ENCODE data around the gene NUDT21.
"Not testable (repeated sequence)": the region's sequence is repeated elsewhere in the genome, so short reads cannot be mapped to it uniquely, and the experiment has no call there.

Gene NUDT21

DNA sequence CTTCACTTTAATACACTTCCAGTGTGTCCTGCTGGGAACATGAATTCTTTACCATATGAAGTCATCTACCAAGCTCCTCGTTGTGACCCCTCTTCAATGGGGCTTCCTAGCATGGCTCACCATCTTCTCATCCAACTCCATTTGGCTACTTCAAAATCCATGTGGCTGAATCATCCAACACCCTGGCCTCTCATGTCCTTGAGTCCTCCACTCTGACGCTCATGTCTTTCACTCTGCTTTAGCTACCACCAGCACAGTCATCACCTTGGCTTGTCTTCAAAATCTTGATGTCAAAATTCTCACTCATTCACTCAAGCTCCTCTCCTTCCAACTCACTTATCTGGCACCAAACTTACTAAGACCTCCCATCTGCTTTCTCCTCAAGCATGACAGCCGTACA, 61.6 kb downstream of the NUDT21 start:
- Histone ChIP-seq H3K9me3 (ENCODE audit: control insufficient read depth, insufficient read depth, low read length) (peaks cover 4% of the 10 kb centered on the region), H3K4me1 (ENCODE audit: insufficient read depth, low read length) (no peaks in the 10 kb centered on the region), H3K9ac (ENCODE audit: low read depth, low read length) (no peak overlapping the region), H3K36me3 (ENCODE audit: insufficient read depth, low read length) (peaks cover 8% of the 10 kb centered on the region)

GRCh38 chr16:56388209-56388608, 62.9 kb downstream of the NUDT21 start:
- H3K36me3 ChIP-seq (ENCODE audit: insufficient read depth, low read length) = peaks cover 8% of the 10 kb centered on the region

DNA sequence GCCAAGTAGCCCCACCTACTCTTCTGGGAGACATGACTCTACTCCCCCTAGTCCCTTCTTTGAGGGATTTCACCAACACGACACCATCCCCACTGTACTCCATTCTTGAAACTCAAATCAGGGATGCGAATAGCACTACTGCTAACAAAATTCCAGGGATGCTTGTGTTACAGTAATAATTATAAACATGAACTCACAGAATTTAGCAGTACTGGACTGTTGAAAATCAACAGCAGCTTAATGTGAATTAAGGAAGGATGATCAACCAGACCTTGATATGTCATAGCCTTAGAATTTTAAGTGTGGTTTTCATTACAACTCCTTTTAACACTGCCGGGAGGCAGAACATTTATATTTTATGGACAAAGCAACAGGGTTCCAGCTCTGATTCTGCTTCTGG, 63.7 kb downstream of the NUDT21 start:
- Histone ChIP-seq H3K36me3 (ENCODE audit: insufficient read depth, low read length) (peaks cover 8% of the 10 kb centered on the region), H3K4me1 (ENCODE audit: insufficient read depth, low read length) (no peaks in the 10 kb centered on the region)

More at GRCh38 chr16:56388209-56388608, 62.9 kb downstream of the NUDT21 start:
- Histone ChIP-seq H3K4me1 (ENCODE audit: insufficient read depth, low read length) (no peaks in the 10 kb centered on the region), H3K9ac (ENCODE audit: low read depth, low read length) (no peak overlapping the region), H3K9me3 (ENCODE audit: control insufficient read depth, insufficient read depth, low read length) (peaks cover 4% of the 10 kb centered on the region)

DNA sequence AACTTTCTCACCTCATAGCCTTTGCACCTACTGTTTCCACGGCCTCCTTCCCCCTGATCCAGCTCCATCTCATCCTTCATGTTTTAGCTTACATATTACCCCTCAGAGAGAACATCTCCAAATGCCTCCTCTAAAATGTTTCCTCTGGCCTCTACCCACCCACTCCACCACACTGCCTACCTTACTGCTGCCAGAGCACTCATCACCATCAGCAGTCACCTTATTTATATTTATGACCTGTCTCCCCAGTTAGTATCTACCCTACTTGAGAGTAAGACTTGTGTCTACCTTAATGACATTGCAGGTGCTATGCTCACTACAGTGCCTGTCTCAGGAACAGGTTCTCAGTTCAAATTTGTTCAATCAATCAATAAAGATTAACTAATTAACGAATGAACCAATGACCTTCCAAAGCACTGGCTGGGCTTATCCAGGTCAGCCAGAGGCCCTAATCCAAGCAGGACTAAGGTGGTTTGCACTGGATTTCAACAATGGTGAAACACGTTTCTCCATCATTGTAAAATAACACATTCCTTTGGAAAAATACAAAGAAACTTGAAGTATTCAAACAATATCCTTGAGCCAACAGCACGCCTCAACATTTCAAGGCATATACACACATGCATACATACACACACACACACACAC, 66.9 kb downstream of the NUDT21 start:
- Histone ChIP-seq H3K9ac (ENCODE audit: low read depth, low read length) (no peak overlapping the region), H3K9me3 (ENCODE audit: control insufficient read depth, insufficient read depth, low read length) (peaks cover 9% of the 10 kb centered on the region), H3K36me3 (ENCODE audit: insufficient read depth, low read length) (peaks cover 10% of the 10 kb centered on the region), H3K4me1 (ENCODE audit: insufficient read depth, low read length) (no peaks in the 10 kb centered on the region)

More for the DNA sequence above, 63.7 kb downstream of the NUDT21 start:
- H3K9ac ChIP-seq (ENCODE audit: low read depth, low read length) = no peak overlapping the region
- peaks cover 4% of the 10 kb centered on the region for H3K9me3 ChIP-seq (ENCODE audit: control insufficient read depth, insufficient read depth, low read length)

DNA sequence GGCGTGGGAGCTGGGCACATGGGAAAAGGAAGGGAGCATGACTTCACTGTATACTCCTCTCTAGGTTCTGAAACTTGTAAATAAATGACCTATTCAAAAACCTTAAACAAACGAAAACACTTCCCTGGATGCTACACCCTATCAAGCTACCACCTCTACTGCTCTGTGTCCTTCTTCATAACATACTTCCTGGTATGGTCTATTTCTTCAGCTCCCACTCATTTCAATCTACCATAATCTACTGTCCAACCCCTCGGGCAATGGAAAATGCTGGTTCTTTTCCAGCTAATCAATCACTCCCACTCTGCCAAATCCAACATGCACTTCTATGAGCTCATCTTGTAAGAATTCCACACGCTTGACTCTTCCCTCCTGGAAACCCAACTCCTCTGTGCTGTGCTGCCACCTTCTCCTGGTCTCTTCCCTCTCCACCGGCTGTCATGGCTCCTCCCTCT, 68.2 kb downstream of the NUDT21 start:
- peaks cover 12% of the 10 kb centered on the region for H3K9me3 ChIP-seq (ENCODE audit: control insufficient read depth, insufficient read depth, low read length)
- H3K4me1 ChIP-seq (ENCODE audit: insufficient read depth, low read length) = no peaks in the 10 kb centered on the region
- no peak overlapping the region for H3K9ac ChIP-seq (ENCODE audit: low read depth, low read length)
- H3K36me3 ChIP-seq (ENCODE audit: insufficient read depth, low read length) = peaks cover 10% of the 10 kb centered on the region; the same call in 1 of the 2 replicates

DNA sequence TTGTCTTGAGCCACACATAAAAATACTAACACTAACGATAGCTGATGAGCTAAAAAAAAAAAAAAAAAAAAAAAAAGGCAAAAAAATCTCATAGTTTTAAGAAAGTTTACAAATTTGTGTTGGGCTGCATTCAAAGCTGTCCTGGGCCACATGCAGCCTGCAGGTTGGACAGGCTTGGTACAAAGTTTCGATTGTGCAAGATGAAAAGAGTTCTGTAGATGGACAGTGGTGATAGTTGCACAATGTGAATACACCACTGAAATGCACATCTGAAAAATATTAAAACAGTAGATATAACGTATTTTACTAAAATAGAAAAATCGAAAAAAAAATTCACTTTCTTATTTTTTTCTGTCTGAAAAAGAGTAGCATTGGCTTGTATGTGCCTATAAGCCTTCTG, 68.7 kb downstream of the NUDT21 start:
- H3K9me3 ChIP-seq (ENCODE audit: control insufficient read depth, insufficient read depth, low read length) = peaks cover 12% of the 10 kb centered on the region
- peaks cover 6% of the 10 kb centered on the region; the same call in 1 of the 2 replicates for H3K36me3 ChIP-seq (ENCODE audit: insufficient read depth, low read length)
- H3K4me1 ChIP-seq (ENCODE audit: insufficient read depth, low read length) = no peaks in the 10 kb centered on the region
- H3K9ac ChIP-seq (ENCODE audit: low read depth, low read length) = no peak overlapping the region

GRCh38 chr16:56380778-56381485, 70.2 kb downstream of the NUDT21 start:
- not testable (repeated sequence) for H3K4me1 ChIP-seq (ENCODE audit: insufficient read depth, low read length); H3K36me3 ChIP-seq (ENCODE audit: insufficient read depth, low read length); H3K9ac ChIP-seq (ENCODE audit: low read depth, low read length)
- peaks cover 12% of the 10 kb centered on the region for H3K9me3 ChIP-seq (ENCODE audit: control insufficient read depth, insufficient read depth, low read length)
